Neural crest cell (in vitro differentiated cells): ENCODE measurements around the gene CNTN2. TPM values are rescaled to one million over a fixed set of nuclear protein-coding genes. Genes with fewer than 3 reads are reported as not detected.

Source experiments
- DNase-seq: peaks from one replicate; pipeline ENCODE4 v3.0.0; 2021; ENCODE audit warnings: low read depth, mixed read lengths, low spot score
- H3K27ac Mint-ChIP-seq: one replicate; pipeline ENCODE4 v1.8.0; 2021; ENCODE audit warnings: mild to moderate bottlenecking, mixed read lengths; ENCODE audit not compliant: unreplicated experiment
- H3K27me3 Mint-ChIP-seq: 2 replicates; pipeline ENCODE4 v1.8.0; 2021; ENCODE audit warnings: low read depth, mild to moderate bottlenecking, mixed read lengths
- H3K36me3 Mint-ChIP-seq: 2 replicates; pipeline ENCODE4 v1.8.0; 2021; ENCODE audit warnings: low read depth, mild to moderate bottlenecking, mixed read lengths
- H3K4me1 Mint-ChIP-seq: 2 replicates; pipeline ENCODE4 v1.8.0; 2021; ENCODE audit warnings: mixed read lengths
- H3K4me3 Mint-ChIP-seq: one replicate; pipeline ENCODE4 v1.8.0; 2021; ENCODE audit warnings: mild to moderate bottlenecking, mixed read lengths
- H3K9me3 Mint-ChIP-seq: 2 replicates; pipeline ENCODE4 v1.8.0; 2021; ENCODE audit warnings: mixed read lengths
- total RNA-seq: library from RNA; stranded (reverse); gene quantifications from 2 replicates; pipeline ENCODE4 v1.2.1, GENCODE V29; 2021
- TF ChIP-seq, protein P1 (sequence below): fragments of 200-600 bp; sonication (generic); conservative IDR thresholded peaks from 2 replicates; pipeline ENCODE4 v1.5.0; 2021; ENCODE audit warnings: antibody characterized with exemption, mild to moderate bottlenecking

The CNTN2 gene
- total RNA-seq, 1 donor from 2014 or later, result 26.3 TPM

DNA sequence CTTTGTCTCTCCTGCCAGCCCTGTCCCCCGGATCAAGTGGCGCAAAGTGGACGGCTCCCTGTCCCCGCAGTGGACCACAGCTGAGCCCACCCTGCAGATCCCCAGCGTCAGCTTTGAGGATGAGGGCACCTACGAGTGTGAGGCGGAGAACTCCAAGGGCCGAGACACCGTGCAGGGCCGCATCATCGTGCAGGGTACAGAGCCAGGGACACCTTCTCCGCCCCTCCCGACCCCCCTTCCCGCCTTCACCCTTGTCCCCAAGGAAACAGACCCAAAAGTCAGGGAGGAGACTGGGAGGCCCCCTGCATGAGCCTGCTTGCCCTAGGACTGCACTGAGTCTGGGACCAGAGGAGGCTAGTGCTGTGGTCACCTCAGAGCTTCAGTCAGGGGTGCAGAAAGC, 18.2 kb downstream of the CNTN2 start:
- Mint-ChIP-seq H3K4me1 (peaks cover 17% of the 10 kb centered on the region), H3K36me3 (no peaks in the 10 kb centered on the region), H3K27me3 (no peaks in the 10 kb centered on the region), H3K27ac (peak overlapping the region; percentile 67), H3K9me3 (no peaks in the 10 kb centered on the region), H3K4me3 (no peak overlapping the region)
- DNase-seq, result no peak
- TF ChIP-seq, protein P1, sequence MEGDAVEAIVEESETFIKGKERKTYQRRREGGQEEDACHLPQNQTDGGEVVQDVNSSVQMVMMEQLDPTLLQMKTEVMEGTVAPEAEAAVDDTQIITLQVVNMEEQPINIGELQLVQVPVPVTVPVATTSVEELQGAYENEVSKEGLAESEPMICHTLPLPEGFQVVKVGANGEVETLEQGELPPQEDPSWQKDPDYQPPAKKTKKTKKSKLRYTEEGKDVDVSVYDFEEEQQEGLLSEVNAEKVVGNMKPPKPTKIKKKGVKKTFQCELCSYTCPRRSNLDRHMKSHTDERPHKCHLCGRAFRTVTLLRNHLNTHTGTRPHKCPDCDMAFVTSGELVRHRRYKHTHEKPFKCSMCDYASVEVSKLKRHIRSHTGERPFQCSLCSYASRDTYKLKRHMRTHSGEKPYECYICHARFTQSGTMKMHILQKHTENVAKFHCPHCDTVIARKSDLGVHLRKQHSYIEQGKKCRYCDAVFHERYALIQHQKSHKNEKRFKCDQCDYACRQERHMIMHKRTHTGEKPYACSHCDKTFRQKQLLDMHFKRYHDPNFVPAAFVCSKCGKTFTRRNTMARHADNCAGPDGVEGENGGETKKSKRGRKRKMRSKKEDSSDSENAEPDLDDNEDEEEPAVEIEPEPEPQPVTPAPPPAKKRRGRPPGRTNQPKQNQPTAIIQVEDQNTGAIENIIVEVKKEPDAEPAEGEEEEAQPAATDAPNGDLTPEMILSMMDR, result no peak

DNA sequence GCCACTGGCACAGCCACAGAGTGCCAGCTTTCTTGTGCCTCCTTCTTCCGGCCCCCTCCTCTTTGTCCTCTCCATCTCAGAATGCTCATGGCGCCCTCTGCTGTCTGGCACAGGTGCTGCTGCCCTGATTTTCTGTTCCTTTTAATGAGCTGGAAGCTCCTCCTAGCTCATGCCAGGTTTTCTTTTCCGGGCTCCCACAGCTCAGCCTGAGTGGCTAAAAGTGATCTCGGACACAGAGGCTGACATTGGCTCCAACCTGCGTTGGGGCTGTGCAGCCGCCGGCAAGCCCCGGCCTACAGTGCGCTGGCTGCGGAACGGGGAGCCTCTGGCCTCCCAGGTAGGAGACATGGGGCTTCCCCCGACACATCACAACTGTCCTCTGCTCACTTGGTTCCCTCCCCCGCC, 18.7 kb downstream of the CNTN2 start:
- peak; percentile 99 for DNase-seq
- Mint-ChIP-seq H3K36me3 (no peaks in the 10 kb centered on the region), H3K27ac (peak overlapping the region; percentile 32), H3K9me3 (no peaks in the 10 kb centered on the region), H3K4me3 (no peak overlapping the region), H3K27me3 (no peaks in the 10 kb centered on the region), H3K4me1 (peaks cover 17% of the 10 kb centered on the region)
- TF ChIP-seq, protein P1, result peak; percentile 95

DNA sequence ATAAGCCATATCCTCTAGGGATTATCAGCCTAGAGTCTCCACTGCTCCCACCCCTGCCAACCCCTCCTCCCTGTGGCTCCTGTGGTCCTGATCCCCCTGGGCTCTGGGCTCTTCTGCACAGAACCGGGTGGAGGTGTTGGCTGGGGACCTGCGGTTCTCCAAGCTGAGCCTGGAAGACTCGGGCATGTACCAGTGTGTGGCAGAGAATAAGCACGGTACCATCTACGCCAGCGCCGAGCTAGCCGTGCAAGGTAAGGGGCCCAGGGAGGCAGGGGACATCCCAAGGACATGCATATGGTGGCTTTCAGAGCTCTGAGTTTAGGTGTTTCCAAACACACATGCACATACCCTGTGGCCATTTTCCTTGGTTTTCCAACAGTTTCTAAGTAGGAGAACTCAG, 19.3 kb downstream of the CNTN2 start:
- H3K9me3 Mint-ChIP-seq, result no peaks in the 10 kb centered on the region
- no peaks in the 10 kb centered on the region for H3K36me3 Mint-ChIP-seq
- H3K4me1 Mint-ChIP-seq, result peaks cover 12% of the 10 kb centered on the region
- no peaks in the 10 kb centered on the region for H3K27me3 Mint-ChIP-seq
- DNase-seq, result no peak
- TF ChIP-seq, protein P1, result no peak
- H3K27ac Mint-ChIP-seq, result no peak overlapping the region
- no peak overlapping the region for H3K4me3 Mint-ChIP-seq

DNA sequence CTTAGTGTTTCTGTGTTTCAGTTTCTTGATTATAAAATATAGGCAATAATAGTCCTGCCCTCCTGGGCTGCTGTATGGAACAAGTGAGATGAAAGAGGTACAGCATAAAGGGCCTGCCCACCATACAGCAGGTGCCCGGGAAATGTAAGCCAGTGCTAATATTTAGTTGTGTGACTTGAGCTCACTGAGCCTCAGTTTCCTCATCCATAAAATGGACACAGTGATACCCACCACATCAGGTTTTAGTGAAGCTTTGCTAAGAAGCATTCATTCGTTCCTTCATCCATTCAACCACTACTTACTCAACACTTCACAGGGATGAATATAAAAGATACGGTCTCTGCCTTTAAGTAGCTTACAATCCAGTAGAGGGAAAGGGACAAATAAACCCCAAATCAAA, 19.9 kb downstream of the CNTN2 start:
- Mint-ChIP-seq H3K27ac (no peak overlapping the region), H3K36me3 (no peaks in the 10 kb centered on the region), H3K4me3 (no peak overlapping the region), H3K4me1 (peaks cover 11% of the 10 kb centered on the region), H3K27me3 (no peaks in the 10 kb centered on the region), H3K9me3 (no peaks in the 10 kb centered on the region)
- TF ChIP-seq, protein P1, result no peak
- DNase-seq, result no peak

DNA sequence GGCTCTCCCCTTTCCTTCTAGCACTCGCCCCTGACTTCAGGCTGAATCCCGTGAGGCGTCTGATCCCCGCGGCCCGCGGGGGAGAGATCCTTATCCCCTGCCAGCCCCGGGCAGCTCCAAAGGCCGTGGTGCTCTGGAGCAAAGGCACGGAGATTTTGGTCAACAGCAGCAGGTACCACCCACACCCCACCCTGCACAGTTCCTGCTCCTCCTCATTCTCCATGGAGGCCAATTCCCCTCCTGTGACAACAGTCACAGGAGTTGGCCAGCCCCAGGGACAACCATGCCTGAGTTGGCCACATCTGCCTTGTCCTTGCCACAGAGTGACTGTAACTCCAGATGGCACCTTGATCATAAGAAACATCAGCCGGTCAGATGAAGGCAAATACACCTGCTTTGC, 21.3 kb downstream of the CNTN2 start:
- DNase-seq, result no peak
- no peak overlapping the region for H3K4me3 Mint-ChIP-seq
- no peaks in the 10 kb centered on the region for H3K9me3 Mint-ChIP-seq
- H3K27ac Mint-ChIP-seq, result no peak overlapping the region
- TF ChIP-seq, protein P1, result no peak
- no peaks in the 10 kb centered on the region for H3K36me3 Mint-ChIP-seq
- H3K4me1 Mint-ChIP-seq, result peaks cover 11% of the 10 kb centered on the region
- H3K27me3 Mint-ChIP-seq, result no peaks in the 10 kb centered on the region

DNA sequence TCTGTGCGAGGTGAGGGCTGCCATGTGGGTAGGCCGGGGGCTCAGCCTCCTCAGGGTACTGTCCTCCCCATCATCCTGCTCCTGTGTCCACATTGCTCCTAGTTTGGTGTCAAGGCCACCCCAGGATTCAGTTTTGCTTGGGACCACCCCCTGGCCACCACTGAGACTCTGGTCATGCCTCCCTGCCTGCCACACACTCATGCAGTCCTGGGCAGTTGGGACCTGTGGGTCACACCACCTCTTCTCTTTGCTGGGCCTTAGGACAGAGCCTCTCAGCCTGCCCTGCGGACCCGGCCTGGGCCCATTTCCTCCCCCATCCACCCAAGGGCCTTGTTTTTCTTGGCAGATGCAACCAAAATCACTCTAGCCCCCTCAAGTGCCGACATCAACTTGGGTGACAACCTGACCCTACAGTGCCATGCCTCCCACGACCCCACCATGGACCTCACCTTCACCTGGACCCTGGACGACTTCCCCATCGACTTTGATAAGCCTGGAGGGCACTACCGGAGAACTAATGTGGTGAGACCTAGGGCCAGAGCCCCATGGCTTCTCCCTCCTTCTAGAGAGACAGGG, 21.8 kb downstream of the CNTN2 start:
- peaks cover 11% of the 10 kb centered on the region for H3K4me1 Mint-ChIP-seq
- H3K27ac Mint-ChIP-seq, result peak overlapping the region; percentile 62
- H3K27me3 Mint-ChIP-seq, result no peaks in the 10 kb centered on the region
- TF ChIP-seq, protein P1, result no peak
- H3K4me3 Mint-ChIP-seq, result no peak overlapping the region
- no peaks in the 10 kb centered on the region for H3K36me3 Mint-ChIP-seq
- no peak for DNase-seq
- no peaks in the 10 kb centered on the region for H3K9me3 Mint-ChIP-seq
